Activated CD4-positive, alpha-beta memory T cell treated with anti-CD3 and anti-CD28 coated beads, Interleukin-2, amount 10 ng/mL, durations not matched to agents 7 days and 5 days (primary cell): Measurements from ENCODE around the gene OR52H1. TPM values are rescaled to one million over a fixed set of nuclear protein-coding genes. Genes with fewer than 3 reads are reported as not detected.
A peak's percentile ranks its signal among the peaks of the same experiment; 100 is the strongest.
"Not testable (repeated sequence)": the region's sequence is repeated elsewhere in the genome, so short reads cannot be mapped to it uniquely, and the experiment has no call there.

Source experiments
- CTCF ChIA-PET: fragments of 350-600 bp; sonication (Branson Sonifier 250); formaldehyde crosslinking; loops from one replicate; lab custom pipeline; 2021; ENCODE audit warnings: antibody characterized with exemption, inconsistent platforms; lab: Charles Lee
- POLR2A ChIA-PET: fragments of 350-600 bp; sonication (Branson Sonifier 250); formaldehyde crosslinking; loops from one replicate; lab custom pipeline; 2021; ENCODE audit warnings: antibody characterized with exemption; lab: Charles Lee
- DNase-seq: peaks from one replicate; pipeline ENCODE4 v3.0.0-alpha.2; 2020
- H3K27ac Mint-ChIP-seq: one replicate; pipeline ENCODE4 v1.8.0; 2021; ENCODE audit warnings: mild to moderate bottlenecking, mixed read lengths
- H3K27me3 Mint-ChIP-seq: one replicate; pipeline ENCODE4 v1.8.0; 2021; ENCODE audit warnings: mixed read lengths
- H3K36me3 Mint-ChIP-seq: one replicate; pipeline ENCODE4 v1.8.0; 2021; ENCODE audit warnings: low read depth, mixed read lengths
- H3K4me1 Mint-ChIP-seq: one replicate; pipeline ENCODE4 v1.8.0; 2021; ENCODE audit warnings: mixed read lengths
- H3K4me3 Mint-ChIP-seq: one replicate; pipeline ENCODE4 v1.8.0; 2021; ENCODE audit warnings: mild to moderate bottlenecking, mixed read lengths
- H3K9me3 Mint-ChIP-seq: one replicate; pipeline ENCODE4 v1.8.0; 2021; ENCODE audit warnings: mixed read lengths
- total RNA-seq, 2 experiments: library from RNA; stranded (reverse); gene quantifications; one replicate each; pipeline ENCODE4 v1.2.3, GENCODE V29; 2021

The OR52H1 gene
- total RNA-seq: not detected

GRCh38 chr11:5548440-5548839 lies at the start of gene OR52H1:
Gene OR52H1 (minus strand): TSS chr11:5548540. CDS start chr11:5545505, 3,035 bp downstream.
- Mint-ChIP-seq H3K9me3 (no peaks in the 10 kb centered on the region), H3K27me3 (no peaks in the 10 kb centered on the region), H3K4me1 (no peaks in the 10 kb centered on the region), H3K27ac (no peak within 1 kb of the TSS), H3K36me3 (no peaks in the 10 kb centered on the region), H3K4me3 (no peak within 1 kb of the TSS)
- POLR2A ChIA-PET: no interaction called here
- CTCF ChIA-PET: no interaction called here
- no peak for DNase-seq

GRCh38 chr11:5597953-5598352 lies 49.6 kb upstream of the OR52H1 start:
- ChIA-PET POLR2A (no interaction called here), CTCF (interaction anchor here (1.3 to 2.0 kb wide), 3 partner anchors 9 to 209 kb away, joined by 3 to 4 read pairs (median 4); no protein-coding TSS in a partner anchor)
- H3K4me3 Mint-ChIP-seq: no peak overlapping the region
- peaks cover 7% of the 10 kb centered on the region for H3K4me1 Mint-ChIP-seq
- peaks cover 2% of the 10 kb centered on the region for H3K27me3 Mint-ChIP-seq
- no peak for DNase-seq
- H3K9me3 Mint-ChIP-seq: no peaks in the 10 kb centered on the region
- H3K27ac Mint-ChIP-seq: no peak overlapping the region
- H3K36me3 Mint-ChIP-seq: no peaks in the 10 kb centered on the region

- H3K4me1 Mint-ChIP-seq: peaks cover 7% of the 10 kb centered on the region
- ChIA-PET POLR2A (interaction anchor here (1.6 kb wide), 1 partner anchor 214 kb away, joined by 3 read pairs; no protein-coding TSS in a partner anchor), CTCF (interaction anchor here (1.3 to 2.0 kb wide), 2 partner anchors 8 to 211 kb away, joined by 3 to 4 read pairs; no protein-coding TSS in a partner anchor)
- no peaks in the 10 kb centered on the region for H3K36me3 Mint-ChIP-seq
- no peak within 1 kb of the TSS for H3K27ac Mint-ChIP-seq
- peak within 1 kb of the TSS; percentile 65 for H3K4me3 Mint-ChIP-seq
- H3K27me3 Mint-ChIP-seq: peaks cover 2% of the 10 kb centered on the region
- H3K9me3 Mint-ChIP-seq: no peaks in the 10 kb centered on the region
- peak; percentile 19 for DNase-seq
Observed at GRCh38 chr11:5596607-5597201, 48.4 kb upstream of the OR52H1 start, which contains the start of gene TRIM6. Gene TRIM6 (plus strand): TSS chr11:5596637. CDS start chr11:5596898, 261 bp downstream.

- peaks cover 2% of the 10 kb centered on the region for H3K27me3 Mint-ChIP-seq
- ChIA-PET CTCF (no interaction called here), POLR2A (no interaction called here)
- no peak for DNase-seq
- H3K4me1 Mint-ChIP-seq: peaks cover 7% of the 10 kb centered on the region
- H3K27ac Mint-ChIP-seq: no peak overlapping the region
- peaks cover 2% of the 10 kb centered on the region for H3K9me3 Mint-ChIP-seq
- H3K4me3 Mint-ChIP-seq: no peak overlapping the region
- no peaks in the 10 kb centered on the region for H3K36me3 Mint-ChIP-seq
Observed at GRCh38 chr11:5593146-5593545, 44.8 kb upstream of the OR52H1 start.

- H3K4me1 Mint-ChIP-seq: peaks cover 7% of the 10 kb centered on the region
- CTCF ChIA-PET: interaction anchor here (0.7 to 1.3 kb wide), 3 partner anchors 8 to 230 kb away, joined by 3 to 4 read pairs (median 3); no protein-coding TSS in a partner anchor
- no peak overlapping the region for H3K4me3 Mint-ChIP-seq
- H3K9me3 Mint-ChIP-seq: peaks cover 2% of the 10 kb centered on the region
- no peak for DNase-seq
- POLR2A ChIA-PET: interaction anchor here (0.7 kb wide), 1 partner anchor 97 kb away, joined by 3 read pairs; the partner anchor contains the start of gene TRIM22
- H3K36me3 Mint-ChIP-seq: no peaks in the 10 kb centered on the region
- peaks cover 2% of the 10 kb centered on the region for H3K27me3 Mint-ChIP-seq
- H3K27ac Mint-ChIP-seq: no peak overlapping the region
Observed at GRCh38 chr11:5592615-5593014, 44.3 kb upstream of the OR52H1 start.

GRCh38 chr11:5591613-5592012 lies 43.3 kb upstream of the OR52H1 start:
- peaks cover 3% of the 10 kb centered on the region for H3K4me1 Mint-ChIP-seq
- CTCF ChIA-PET: interaction anchor here (1.3 kb wide), 2 partner anchors 9 to 14 kb away, joined by 3 to 4 read pairs; no protein-coding TSS in a partner anchor
- H3K4me3 Mint-ChIP-seq: no peak overlapping the region

GRCh38 chr11:5589906-5590305 lies 41.6 kb upstream of the OR52H1 start:
- H3K4me1 Mint-ChIP-seq, H3K27ac Mint-ChIP-seq, CTCF ChIA-PET, H3K9me3 Mint-ChIP-seq, H3K27me3 Mint-ChIP-seq, H3K4me3 Mint-ChIP-seq, H3K36me3 Mint-ChIP-seq, DNase-seq, POLR2A ChIA-PET: not testable (repeated sequence)

More at GRCh38 chr11:5591613-5592012, 43.3 kb upstream of the OR52H1 start:
- H3K27ac Mint-ChIP-seq: no peak overlapping the region
- POLR2A ChIA-PET: no interaction called here
- DNase-seq: no peak
- peaks cover 3% of the 10 kb centered on the region for H3K27me3 Mint-ChIP-seq
- peaks cover 2% of the 10 kb centered on the region for H3K9me3 Mint-ChIP-seq
- no peaks in the 10 kb centered on the region for H3K36me3 Mint-ChIP-seq

- H3K4me1 Mint-ChIP-seq, H3K27me3 Mint-ChIP-seq, H3K4me3 Mint-ChIP-seq, DNase-seq, H3K36me3 Mint-ChIP-seq, CTCF ChIA-PET, H3K9me3 Mint-ChIP-seq, POLR2A ChIA-PET, H3K27ac Mint-ChIP-seq: not testable (repeated sequence)
Observed at GRCh38 chr11:5584458-5584857, 36.1 kb upstream of the OR52H1 start.

- ChIA-PET POLR2A (no interaction called here), CTCF (no interaction called here)
- H3K27ac Mint-ChIP-seq: no peak overlapping the region
- DNase-seq: no peak
- no peaks in the 10 kb centered on the region for H3K4me1 Mint-ChIP-seq
- no peaks in the 10 kb centered on the region for H3K27me3 Mint-ChIP-seq
- H3K4me3 Mint-ChIP-seq: no peak overlapping the region
- no peaks in the 10 kb centered on the region for H3K36me3 Mint-ChIP-seq
- no peaks in the 10 kb centered on the region for H3K9me3 Mint-ChIP-seq
Observed at GRCh38 chr11:5581014-5581413, 32.7 kb upstream of the OR52H1 start.

- no peaks in the 10 kb centered on the region for H3K27me3 Mint-ChIP-seq
Observed at GRCh38 chr11:5580577-5580976, 32.2 kb upstream of the OR52H1 start, which contains the start of gene OR52B6. Gene OR52B6 (plus strand): TSS chr11:5580877. CDS start chr11:5580877, 0 bp downstream.

GRCh38 chr11:5577101-5577500 lies 28.8 kb upstream of the OR52H1 start:
- H3K27me3 Mint-ChIP-seq: no peaks in the 10 kb centered on the region
- POLR2A ChIA-PET: no interaction called here

More at GRCh38 chr11:5580577-5580976, 32.2 kb upstream of the OR52H1 start, which contains the start of gene OR52B6:
- H3K4me1 Mint-ChIP-seq: no peaks in the 10 kb centered on the region
- no peak for DNase-seq
- ChIA-PET POLR2A (no interaction called here), CTCF (no interaction called here)
- no peaks in the 10 kb centered on the region for H3K36me3 Mint-ChIP-seq
- H3K4me3 Mint-ChIP-seq: no peak within 1 kb of the TSS
- no peak within 1 kb of the TSS for H3K27ac Mint-ChIP-seq
- no peaks in the 10 kb centered on the region for H3K9me3 Mint-ChIP-seq

GRCh38 chr11:5575152-5575551 lies 26.8 kb upstream of the OR52H1 start:
- H3K27me3 Mint-ChIP-seq: no peaks in the 10 kb centered on the region
- ChIA-PET CTCF (no interaction called here), POLR2A (no interaction called here)
- no peak overlapping the region for H3K4me3 Mint-ChIP-seq
- H3K27ac Mint-ChIP-seq: no peak overlapping the region
- no peaks in the 10 kb centered on the region for H3K9me3 Mint-ChIP-seq
- peaks cover 3% of the 10 kb centered on the region for H3K4me1 Mint-ChIP-seq
- DNase-seq: no peak
- no peaks in the 10 kb centered on the region for H3K36me3 Mint-ChIP-seq

More at GRCh38 chr11:5577101-5577500, 28.8 kb upstream of the OR52H1 start:
- Mint-ChIP-seq H3K27ac (no peak overlapping the region), H3K4me3 (no peak overlapping the region), H3K4me1 (no peaks in the 10 kb centered on the region), H3K9me3 (no peaks in the 10 kb centered on the region), H3K36me3 (no peaks in the 10 kb centered on the region)
- CTCF ChIA-PET: no interaction called here
- DNase-seq: no peak

- Mint-ChIP-seq H3K27ac (no peak overlapping the region), H3K9me3 (no peaks in the 10 kb centered on the region), H3K4me1 (peaks cover 3% of the 10 kb centered on the region), H3K4me3 (no peak overlapping the region), H3K36me3 (no peaks in the 10 kb centered on the region), H3K27me3 (no peaks in the 10 kb centered on the region)
- ChIA-PET CTCF (no interaction called here), POLR2A (no interaction called here)
- DNase-seq: no peak
Observed at GRCh38 chr11:5574654-5575053, 26.3 kb upstream of the OR52H1 start.
